T-helper 22 cell (primary cell): Measurements from ENCODE around the gene THUMPD3.

Experiments used
- DNase-seq: peaks from one replicate; pipeline ENCODE4 v3.0.0-alpha.2; 2020; ENCODE audit warnings: low read depth

The THUMPD3 gene

GRCh38 chr3:9352917-9353752, 9.7 kb upstream of the THUMPD3 start:
- peak; percentile 19 for DNase-seq

GRCh38 chr3:9361691-9362388, 1.0 kb upstream of the THUMPD3 start:
- no peak for DNase-seq

- no peak for DNase-seq
These were observed 6.7 kb downstream of the THUMPD3 start for GRCh38 chr3:9369508-9369907.

GRCh38 chr3:9373465-9373864, 10.6 kb downstream of the THUMPD3 start:
- no peak for DNase-seq

GRCh38 chr3:9377981-9378380, 15.1 kb downstream of the THUMPD3 start:
- DNase-seq = no peak

GRCh38 chr3:9379327-9379726, 16.5 kb downstream of the THUMPD3 start:
- DNase-seq = no peak

GRCh38 chr3:9380014-9380413, 17.2 kb downstream of the THUMPD3 start:
- no peak for DNase-seq

- DNase-seq = no peak
These were observed 21.4 kb downstream of the THUMPD3 start for GRCh38 chr3:9384141-9384828.

- no peak for DNase-seq
These were observed 22.6 kb downstream of the THUMPD3 start for GRCh38 chr3:9385187-9386077.

- no peak for DNase-seq
These were observed 23.2 kb downstream of the THUMPD3 start for GRCh38 chr3:9386078-9386459.

GRCh38 chr3:9386501-9387321, 23.9 kb downstream of the THUMPD3 start:
- no peak for DNase-seq

GRCh38 chr3:9387322-9387655, 24.4 kb downstream of the THUMPD3 start:
- DNase-seq = no peak

- no peak for DNase-seq
These were observed 25.3 kb downstream of the THUMPD3 start for GRCh38 chr3:9388142-9388541.

- DNase-seq = no peak
These were observed 25.9 kb downstream of the THUMPD3 start for GRCh38 chr3:9388562-9389272.

- DNase-seq = no peak
These were observed 27.5 kb downstream of the THUMPD3 start for GRCh38 chr3:9390265-9390888.

GRCh38 chr3:9392041-9392440, 29.2 kb downstream of the THUMPD3 start:
- DNase-seq = no peak

- DNase-seq = no peak
These were observed 32.9 kb downstream of the THUMPD3 start for GRCh38 chr3:9395570-9396300.

GRCh38 chr3:9396301-9396631, 33.4 kb downstream of the THUMPD3 start:
- DNase-seq = peak; percentile 81

GRCh38 chr3:9396632-9397331, 33.9 kb downstream of the THUMPD3 start:
- peak; percentile 96 for DNase-seq
